SKM-1 (cell line): ENCODE results near the gene GABRG3.

Source experiments
- DNase-seq: peaks from one replicate; lab custom pipeline; 2025; ENCODE audit not compliant: unreplicated experiment; lab: John Stamatoyannopoulos, UW

Gene GABRG3

DNA sequence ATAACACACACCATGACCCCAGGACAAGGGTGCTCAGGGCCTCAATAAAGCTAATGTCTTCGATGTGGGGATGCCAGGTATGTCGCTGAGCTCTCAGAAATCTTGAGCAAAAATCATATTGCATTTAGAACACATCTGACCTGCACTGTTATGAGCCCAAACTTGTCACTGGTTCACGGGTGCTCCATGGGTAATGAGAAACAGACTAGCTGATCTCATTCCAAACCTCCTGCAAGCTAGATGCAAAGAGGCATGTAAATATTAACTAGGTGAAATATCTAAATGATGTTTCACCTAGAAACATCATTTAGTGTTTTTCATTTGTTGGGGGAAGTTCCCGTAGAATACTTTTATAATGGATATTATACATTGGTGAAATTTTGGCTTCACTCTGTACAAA, 578.8 kb downstream of the GABRG3 start:
- DNase-seq, result no peak

- DNase-seq, result no peak
Observed at GRCh38 chr15:27550635-27551034, 579.7 kb downstream of the GABRG3 start.

DNA sequence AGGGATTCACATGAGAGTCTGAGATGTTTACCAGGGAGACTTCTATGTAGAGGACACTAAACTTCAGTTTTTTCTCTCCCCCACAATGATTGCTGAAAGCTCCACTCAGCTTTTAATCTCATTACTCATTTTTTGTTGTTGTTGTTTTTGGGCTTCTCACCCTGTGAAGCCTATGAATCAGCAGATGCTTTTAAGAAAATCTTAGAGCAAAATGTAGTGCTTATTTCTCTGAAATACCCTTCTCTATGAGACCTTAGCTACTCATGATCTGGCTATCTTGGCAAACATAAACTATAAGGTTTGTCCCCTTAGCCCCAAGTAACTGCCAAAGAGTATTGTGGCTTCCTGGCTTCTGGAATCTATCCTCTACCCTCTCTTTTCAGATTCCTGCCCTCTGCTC, 590.8 kb downstream of the GABRG3 start:
- no peak for DNase-seq

DNA sequence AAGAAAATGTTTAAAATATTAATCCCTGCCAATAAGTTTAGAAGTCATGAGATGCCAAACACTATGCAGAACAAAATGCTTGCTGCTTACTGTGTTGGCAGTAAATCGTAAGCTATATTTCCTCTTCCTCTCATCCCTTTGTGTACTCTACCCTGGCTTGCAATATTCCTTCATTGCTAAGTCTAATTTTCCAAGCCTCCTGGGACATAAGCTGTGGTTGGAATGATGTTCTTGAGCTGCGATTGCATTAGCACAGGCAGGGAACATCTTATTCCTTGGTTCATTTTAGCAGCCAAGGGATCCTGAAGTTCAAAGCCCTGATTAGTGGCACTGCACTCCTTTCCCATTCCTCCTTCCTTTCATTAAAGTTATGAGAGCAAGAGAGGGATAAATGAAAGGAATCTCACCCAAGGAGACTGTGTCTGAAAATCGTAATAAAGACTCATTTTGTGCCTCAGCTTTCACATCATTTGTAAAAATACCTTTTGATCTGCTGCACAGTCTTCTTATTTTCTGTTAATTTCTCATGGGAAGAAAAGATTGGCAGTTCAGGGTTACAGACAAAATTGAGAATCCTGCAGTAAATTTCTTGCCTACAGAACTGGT, 592.9 kb downstream of the GABRG3 start:
- no peak for DNase-seq

DNA sequence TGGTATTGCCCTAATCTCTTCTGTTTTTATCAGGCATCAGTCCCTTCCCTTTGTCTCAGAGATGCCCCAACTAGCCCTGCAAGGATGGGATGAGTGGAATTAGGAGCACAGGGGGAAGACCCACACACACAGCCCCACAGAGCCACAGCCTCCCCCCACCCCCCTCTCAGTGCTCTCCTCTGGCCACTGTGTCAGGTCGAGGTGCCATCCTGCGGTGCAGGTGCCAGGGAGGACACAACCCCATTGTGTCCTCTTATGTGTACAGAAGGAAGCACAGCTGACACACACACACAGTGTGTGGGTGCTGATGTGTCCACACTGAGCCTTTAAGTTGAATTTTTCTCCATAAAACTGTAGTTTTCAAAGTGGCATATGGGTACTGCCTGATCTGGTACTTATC, 593.7 kb downstream of the GABRG3 start:
- no peak for DNase-seq

GRCh38 chr15:27570746-27571145, 599.8 kb downstream of the GABRG3 start:
- no peak for DNase-seq

DNA sequence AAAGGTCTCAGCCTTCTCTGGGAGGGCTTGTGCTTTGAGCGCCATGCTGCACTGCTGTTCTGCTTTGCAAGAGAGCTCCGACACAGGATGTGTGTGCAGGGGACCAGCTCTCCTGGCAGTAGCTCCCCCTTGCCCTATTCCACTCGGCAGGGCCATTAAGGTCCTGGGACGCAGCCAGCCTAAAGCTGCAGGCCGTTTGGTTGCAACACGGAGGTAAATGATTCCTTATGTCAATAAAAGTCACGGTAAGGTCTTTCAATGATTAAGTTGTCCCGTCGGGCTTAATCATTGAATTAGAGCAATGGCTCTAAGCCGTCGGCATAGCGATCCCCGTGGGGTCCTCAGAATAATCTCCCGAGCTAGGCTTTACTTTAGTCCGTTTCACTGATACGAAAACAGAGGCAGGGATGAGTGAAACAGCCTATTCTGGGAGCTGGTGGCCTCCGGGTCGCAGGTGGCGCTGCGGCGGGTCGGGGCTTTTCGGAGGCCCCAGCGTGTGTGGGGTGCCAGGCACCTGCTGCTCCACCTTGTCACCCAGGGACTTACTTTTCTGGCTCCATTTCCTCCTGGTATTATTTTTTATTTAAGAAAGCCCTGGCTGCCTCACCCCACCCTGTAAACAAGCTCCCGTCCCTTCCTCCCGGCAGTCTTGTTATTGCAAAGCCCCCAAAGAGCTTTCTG, 603.0 kb downstream of the GABRG3 start:
- DNase-seq, result no peak

GRCh38 chr15:27574541-27575054, 603.6 kb downstream of the GABRG3 start:
- DNase-seq, result no peak

DNA sequence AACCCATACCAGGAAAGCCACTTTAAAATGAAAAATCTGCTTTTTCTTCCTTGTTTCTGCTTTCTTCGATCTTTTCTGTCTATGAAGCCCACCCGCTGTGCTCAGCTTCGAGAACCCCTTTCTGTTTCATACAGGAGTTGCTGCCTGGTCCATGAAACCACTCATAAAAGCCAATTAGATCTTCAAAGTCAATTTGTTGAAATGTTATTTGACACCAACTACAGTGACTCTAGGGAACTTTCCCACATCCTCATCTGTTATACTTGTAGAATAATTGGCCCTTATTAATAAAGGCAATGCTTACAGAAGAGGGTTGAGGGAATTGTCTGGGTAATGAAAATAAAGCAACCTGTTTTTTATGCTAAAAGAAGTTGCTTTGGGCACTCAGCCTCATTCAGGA, 604.5 kb downstream of the GABRG3 start:
- DNase-seq, result no peak

DNA sequence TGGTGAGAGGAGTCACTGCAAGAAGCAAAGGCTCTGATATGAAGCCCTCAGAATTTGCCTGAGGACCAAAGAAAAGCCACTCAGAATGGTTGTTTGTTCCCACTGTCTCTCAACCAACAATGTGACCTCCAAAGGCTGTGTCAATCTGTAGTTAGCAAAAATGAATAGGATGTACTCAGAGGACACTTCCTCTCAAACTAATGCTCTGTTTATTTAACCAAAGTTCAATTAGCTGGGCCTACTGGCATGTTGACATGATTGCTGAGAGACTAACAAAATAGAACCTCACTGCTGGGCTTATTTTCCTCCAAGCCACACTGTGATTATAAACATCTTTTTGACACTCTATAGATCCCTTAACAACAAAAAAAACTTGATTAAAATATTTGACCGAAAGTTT, 605.6 kb downstream of the GABRG3 start:
- no peak for DNase-seq

DNA sequence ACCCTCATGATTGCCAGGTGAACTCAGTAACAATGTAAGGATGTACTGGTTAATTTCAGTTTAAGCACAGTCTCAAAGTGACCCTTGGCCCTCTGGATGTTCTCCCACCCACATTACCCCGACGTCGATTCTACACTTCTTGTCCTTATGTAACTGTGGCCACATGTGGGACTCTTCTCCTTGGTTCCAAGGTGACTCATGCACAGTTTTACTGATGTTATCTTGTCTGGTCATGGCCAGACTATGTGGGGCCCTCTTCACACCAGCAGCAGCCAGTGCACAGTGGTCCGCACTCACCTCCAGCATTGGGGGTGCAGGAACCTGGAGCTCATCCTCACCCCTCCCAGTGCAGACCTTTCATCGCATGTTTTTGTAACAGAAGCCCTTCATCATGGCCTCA, 608.8 kb downstream of the GABRG3 start:
- no peak for DNase-seq

DNA sequence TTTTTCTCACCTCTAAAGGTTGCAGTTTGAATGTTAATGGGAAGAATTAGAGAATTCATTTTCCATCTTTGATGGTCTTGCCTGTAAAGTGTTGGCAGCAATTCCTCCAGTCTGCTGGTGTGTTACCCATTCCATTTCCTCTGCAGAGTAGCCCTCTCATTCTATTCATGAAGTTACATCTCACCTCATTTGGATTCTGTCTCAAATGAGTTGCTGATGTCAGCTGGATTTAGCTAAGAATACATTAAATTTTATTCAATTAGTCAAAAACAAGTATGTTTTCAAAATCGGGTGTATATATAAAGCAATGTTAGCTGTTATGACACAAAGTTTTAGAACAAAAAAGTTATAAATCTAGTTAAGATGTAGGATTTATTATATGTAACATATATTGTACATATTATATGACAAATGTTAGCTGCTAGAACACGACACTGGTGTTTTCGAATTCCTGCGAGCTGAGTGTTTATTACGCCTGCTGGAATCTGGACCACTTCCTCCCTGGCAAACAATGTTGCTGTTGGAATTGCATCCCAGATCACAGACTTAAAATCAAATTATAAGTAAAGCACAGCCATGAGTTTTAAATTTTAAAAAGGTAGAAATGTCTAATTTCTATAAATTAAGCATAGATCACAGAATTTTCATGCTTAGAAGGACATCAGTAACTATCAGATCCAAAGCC, 611.9 kb downstream of the GABRG3 start:
- no peak for DNase-seq

DNA sequence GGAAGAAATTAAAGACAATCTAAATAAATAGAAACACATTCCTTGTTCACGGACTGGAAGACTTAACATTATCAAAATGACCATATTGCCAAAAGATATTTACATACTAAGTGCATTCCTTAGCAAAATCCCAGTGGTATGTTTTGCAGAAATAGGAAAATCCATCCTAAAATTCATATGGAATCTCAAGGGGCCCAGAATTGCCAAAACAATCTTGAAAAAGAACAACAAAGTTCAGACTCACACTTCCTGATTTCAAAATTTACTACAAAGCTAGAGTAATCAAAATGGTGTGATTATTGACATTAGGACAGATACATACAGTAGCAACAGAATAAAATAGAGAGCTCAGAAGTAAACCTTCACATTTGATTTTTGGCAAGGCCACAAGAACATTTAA, 612.7 kb downstream of the GABRG3 start:
- no peak for DNase-seq

DNA sequence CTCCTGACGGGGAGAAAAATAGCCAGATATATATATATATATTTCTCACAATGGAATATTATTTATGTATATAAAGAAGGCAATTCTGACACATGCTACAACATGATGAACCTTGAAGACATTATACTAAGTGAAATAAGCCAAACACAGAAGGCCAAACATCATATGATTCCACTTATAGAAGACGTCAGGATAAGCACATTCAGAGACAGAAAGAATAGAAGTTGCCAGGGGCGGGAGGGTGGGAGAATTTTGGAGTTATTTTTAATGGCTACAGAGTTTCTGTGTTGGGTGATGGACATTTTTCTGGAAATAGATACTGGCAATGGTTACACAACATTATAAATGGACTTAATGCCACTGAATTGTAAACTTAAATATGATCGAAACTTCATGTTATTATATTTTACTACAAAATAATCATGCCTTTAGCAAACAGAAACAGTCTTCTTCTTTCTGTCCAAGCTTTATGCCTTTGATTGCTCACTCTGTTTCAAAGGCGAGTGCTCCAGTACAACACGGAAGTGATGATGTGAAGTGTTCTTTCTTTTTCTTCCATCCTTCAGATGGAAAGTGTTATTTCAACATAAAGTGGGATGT, 614.2 kb downstream of the GABRG3 start:
- no peak for DNase-seq

GRCh38 chr15:27587810-27588209, 616.8 kb downstream of the GABRG3 start:
- DNase-seq, result no peak

DNA sequence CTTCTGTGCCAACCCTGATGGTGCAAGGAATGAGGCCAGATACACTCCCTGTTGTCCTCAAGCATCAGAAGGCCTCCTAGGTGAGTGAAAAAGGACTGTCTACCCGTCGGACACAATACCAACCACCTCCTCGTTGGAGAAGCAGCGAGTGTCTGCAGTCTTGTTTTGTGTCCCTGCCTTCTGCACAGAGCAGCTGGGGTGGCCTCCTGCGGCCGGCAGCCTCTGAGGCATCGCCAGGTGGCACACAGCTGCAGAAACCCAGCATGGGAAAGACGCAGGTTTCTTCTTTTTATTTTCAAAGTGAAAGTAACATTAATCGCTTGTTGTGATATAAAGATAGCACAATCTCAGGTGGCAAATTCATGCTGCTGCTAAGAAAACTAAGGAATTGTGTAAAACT, 618.3 kb downstream of the GABRG3 start:
- no peak for DNase-seq

- no peak for DNase-seq
Observed at GRCh38 chr15:27589782-27590181, 618.8 kb downstream of the GABRG3 start.
